Measurements from ENCODE around the gene FLVCR1. TPM values are rescaled to one million over a fixed set of nuclear protein-coding genes. Genes with fewer than 3 reads are reported as not detected.

Gene FLVCR1
- total RNA-seq, 4 donors from 2014 or later: 3.8 to 5.5 (median 4.9) TPM

DNA sequence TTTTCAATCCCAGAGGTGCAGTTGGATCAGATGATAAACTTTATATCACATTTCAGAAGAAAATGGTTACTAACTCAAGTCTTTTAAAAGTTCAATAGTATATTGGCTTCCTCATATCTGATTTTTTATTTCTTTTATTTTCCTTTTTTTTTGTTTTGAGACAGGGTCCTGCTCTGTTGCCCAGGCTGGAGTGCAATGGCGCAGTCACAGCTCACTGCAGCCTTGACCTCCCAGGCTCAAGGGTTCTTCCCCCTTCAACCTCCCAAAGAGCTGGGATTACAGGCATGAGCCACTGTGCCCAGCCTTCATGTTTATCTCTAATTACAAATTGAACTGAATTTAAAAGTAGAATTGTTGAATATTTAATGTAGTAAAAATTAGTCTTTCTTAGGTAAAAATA, 13.9 kb downstream of the FLVCR1 start:
- TF ChIP-seq CTCF (IDR thresholded peaks at IDR 0.05; ENCODE audit: low read depth): no peak

GRCh38 chr1:212873518-212873917, 15.4 kb downstream of the FLVCR1 start:
- no peak for TF ChIP-seq CTCF (IDR thresholded peaks at IDR 0.05; ENCODE audit: low read depth)

GRCh38 chr1:212878418-212878817, 20.3 kb downstream of the FLVCR1 start:
- no peak for TF ChIP-seq CTCF (IDR thresholded peaks at IDR 0.05; ENCODE audit: low read depth)

GRCh38 chr1:212879947-212880690, 22.0 kb downstream of the FLVCR1 start:
- TF ChIP-seq CTCF (IDR thresholded peaks at IDR 0.05; ENCODE audit: low read depth): no peak

- no peak for TF ChIP-seq CTCF (IDR thresholded peaks at IDR 0.05; ENCODE audit: low read depth)
These were observed 26.5 kb downstream of the FLVCR1 start for GRCh38 chr1:212884592-212884991.

GRCh38 chr1:212892108-212892507, 34.0 kb downstream of the FLVCR1 start:
- TF ChIP-seq CTCF (IDR thresholded peaks at IDR 0.05; ENCODE audit: low read depth): no peak

DNA sequence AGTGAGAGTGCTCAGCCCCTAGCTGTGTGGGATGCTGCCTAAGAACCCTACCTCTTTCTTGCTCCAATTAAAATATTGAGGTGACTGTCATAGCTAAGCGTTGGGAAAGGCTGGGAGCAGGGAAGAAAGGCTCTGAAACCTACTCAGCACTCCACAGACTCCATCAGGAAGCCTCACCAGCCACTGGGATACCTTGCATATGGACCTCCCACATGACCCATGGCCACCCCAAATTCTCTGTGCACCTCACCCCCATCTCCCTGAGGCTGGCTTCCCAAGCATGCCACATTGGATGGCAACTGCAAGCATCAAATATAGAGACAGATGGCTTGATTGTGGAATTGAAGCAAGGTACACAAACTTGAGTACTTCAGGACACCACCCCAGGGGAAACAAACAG, 41.8 kb downstream of the FLVCR1 start:
- TF ChIP-seq CTCF (IDR thresholded peaks at IDR 0.05; ENCODE audit: low read depth): no peak

Data from subcutaneous adipose tissue (tissue), 4 donors.